Transverse colon (tissue), 4 donors: Measurements from ENCODE around the gene AK6.

ENCODE experiments used
- POLR2A ChIP-seq: fragments of 450-650 bp; IDR thresholded peaks from one replicate; pipeline ENCODE4 v1.6.1; 2016; ENCODE audit warnings: antibody characterized with exemption, mild to moderate bottlenecking, moderate library complexity
- POLR2AphosphoS5 ChIP-seq, 3 donors: sonication (generic); formaldehyde crosslinking; IDR thresholded peaks; one replicate each; pipeline ENCODE4 v1.6.1; 2016; ENCODE audit warnings: antibody characterized with exemption in 3 of 3
- TF ChIP-seq, protein P1 (sequence below), 5 experiments: fragments of 200-600 bp in 3 of 5; fragments of 450-650 bp in 2 of 5; sonication (generic) in 3 of 5; IDR thresholded peaks; 1 replicate in 2 of 5; 2 replicates in 3 of 5; pipeline ENCODE4 v1.5.1; 2016 to 2017; ENCODE audit warnings: antibody characterized with exemption in 5 of 5, inconsistent platforms in 3 of 5, mild to moderate bottlenecking in 2 of 5, moderate library complexity in 1 of 5

DNA sequence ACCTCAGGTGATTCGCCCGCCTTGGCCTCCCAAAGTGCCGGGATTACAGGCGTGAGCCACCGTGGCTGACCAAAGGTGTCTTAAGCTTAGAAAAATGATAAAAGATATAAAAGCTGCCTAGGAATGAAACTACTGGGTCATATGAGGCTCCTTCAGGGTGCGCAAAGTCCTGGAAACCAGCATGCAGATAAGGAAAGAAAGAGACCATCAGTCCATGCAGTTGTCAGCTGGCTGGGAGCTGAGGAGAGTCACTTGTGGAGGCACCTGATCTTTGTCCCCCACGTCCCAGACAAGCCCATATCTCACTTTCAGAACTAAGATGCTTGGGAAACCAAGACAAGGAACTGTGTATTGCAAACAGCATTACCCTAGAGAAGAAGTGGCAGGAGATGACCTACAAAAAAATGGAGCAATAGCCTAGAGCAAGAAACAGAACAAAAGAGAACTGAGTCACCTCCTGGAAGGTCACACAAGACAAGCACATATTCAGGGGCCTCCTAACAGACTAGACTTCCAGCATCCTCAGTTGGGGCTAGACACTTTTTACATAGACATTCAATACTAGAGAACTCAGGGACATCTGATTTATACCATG is 33.9 kb downstream of the AK6 start:
- TF ChIP-seq, protein P1, sequence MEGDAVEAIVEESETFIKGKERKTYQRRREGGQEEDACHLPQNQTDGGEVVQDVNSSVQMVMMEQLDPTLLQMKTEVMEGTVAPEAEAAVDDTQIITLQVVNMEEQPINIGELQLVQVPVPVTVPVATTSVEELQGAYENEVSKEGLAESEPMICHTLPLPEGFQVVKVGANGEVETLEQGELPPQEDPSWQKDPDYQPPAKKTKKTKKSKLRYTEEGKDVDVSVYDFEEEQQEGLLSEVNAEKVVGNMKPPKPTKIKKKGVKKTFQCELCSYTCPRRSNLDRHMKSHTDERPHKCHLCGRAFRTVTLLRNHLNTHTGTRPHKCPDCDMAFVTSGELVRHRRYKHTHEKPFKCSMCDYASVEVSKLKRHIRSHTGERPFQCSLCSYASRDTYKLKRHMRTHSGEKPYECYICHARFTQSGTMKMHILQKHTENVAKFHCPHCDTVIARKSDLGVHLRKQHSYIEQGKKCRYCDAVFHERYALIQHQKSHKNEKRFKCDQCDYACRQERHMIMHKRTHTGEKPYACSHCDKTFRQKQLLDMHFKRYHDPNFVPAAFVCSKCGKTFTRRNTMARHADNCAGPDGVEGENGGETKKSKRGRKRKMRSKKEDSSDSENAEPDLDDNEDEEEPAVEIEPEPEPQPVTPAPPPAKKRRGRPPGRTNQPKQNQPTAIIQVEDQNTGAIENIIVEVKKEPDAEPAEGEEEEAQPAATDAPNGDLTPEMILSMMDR (IDR thresholded peaks at IDR 0.05): no peak
- TF ChIP-seq POLR2A (no peak), POLR2AphosphoS5 (IDR thresholded peaks at IDR 0.05) (no peak)
